IMR-90 (cell line): ENCODE data around the gene TMEM238.

Experiments used
- TF ChIP-seq, protein P1 (sequence below): conservative IDR thresholded peaks from 2 replicates; pipeline ENCODE4 v1.5.1; 2012; ENCODE audit warnings: mild to moderate bottlenecking, low read depth, low read length, improper control_type of control experiment
- TF ChIP-seq, protein P2 (sequence below): fragments of 150-350 bp; IDR thresholded peaks from 2 replicates; pipeline ENCODE4 v1.6.1; 2017; ENCODE audit warnings: mild to moderate bottlenecking, antibody characterized with exemption, low read length, low read depth

DNA sequence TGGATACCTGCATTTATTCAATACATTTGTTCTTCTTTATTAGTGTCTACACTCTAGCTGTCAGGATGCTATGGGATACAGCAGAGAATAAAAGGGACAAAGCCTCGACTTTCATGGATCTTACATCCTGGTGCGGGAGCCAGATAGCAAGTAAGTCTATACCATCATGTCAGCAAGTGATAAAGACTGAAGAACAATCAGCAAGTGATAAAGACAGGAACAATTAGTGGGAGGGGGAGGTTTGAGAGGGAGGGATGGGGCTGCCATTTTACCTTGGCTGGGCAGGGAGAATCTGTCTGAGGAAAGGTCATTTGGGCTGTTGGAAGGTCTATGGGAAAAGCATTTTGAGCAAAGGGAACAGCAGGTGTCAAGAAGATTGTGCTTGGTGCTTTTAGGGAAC, 26.1 kb upstream of the TMEM238 start:
- TF ChIP-seq, protein P1, sequence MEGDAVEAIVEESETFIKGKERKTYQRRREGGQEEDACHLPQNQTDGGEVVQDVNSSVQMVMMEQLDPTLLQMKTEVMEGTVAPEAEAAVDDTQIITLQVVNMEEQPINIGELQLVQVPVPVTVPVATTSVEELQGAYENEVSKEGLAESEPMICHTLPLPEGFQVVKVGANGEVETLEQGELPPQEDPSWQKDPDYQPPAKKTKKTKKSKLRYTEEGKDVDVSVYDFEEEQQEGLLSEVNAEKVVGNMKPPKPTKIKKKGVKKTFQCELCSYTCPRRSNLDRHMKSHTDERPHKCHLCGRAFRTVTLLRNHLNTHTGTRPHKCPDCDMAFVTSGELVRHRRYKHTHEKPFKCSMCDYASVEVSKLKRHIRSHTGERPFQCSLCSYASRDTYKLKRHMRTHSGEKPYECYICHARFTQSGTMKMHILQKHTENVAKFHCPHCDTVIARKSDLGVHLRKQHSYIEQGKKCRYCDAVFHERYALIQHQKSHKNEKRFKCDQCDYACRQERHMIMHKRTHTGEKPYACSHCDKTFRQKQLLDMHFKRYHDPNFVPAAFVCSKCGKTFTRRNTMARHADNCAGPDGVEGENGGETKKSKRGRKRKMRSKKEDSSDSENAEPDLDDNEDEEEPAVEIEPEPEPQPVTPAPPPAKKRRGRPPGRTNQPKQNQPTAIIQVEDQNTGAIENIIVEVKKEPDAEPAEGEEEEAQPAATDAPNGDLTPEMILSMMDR = no peak
- TF ChIP-seq, protein P2, sequence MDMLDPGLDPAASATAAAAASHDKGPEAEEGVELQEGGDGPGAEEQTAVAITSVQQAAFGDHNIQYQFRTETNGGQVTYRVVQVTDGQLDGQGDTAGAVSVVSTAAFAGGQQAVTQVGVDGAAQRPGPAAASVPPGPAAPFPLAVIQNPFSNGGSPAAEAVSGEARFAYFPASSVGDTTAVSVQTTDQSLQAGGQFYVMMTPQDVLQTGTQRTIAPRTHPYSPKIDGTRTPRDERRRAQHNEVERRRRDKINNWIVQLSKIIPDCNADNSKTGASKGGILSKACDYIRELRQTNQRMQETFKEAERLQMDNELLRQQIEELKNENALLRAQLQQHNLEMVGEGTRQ = no peak
